Measurements from ENCODE around the gene C15orf62. TPM values are rescaled to one million over a fixed set of nuclear protein-coding genes. Genes with fewer than 3 reads are reported as not detected.

Gene C15orf62
- polyA plus RNA-seq, 1 donor from 2014 or later: not detected

DNA sequence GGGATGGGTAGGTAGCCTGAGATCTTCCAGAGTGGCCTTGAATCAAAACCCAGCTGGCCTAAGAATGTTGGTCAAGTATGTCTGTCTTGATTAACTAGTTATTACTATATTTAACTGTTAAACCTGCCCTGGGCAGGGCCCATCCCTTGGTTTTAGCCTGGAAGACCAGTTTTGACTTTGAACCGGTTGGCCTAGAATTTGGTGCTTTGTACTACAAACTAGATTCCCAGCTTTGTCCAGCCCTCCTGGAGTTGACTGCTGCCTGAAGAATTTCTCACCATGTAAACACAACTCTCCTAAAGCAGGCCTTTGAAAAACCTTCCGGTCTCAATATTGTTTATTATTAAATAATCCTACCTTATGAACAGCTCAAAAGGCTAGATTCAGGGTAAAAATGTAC is 16.0 kb downstream of the C15orf62 start:
- Histone ChIP-seq H3K9ac (ENCODE audit: low read length) (no peak overlapping the region), H3K4me3 (ENCODE audit: low read length) (no peak overlapping the region), H3K79me2 (replicated peaks; ENCODE audit: insufficient read depth, low read length) (no peaks in the 10 kb centered on the region), H3K27me3 (ENCODE audit: insufficient read depth, low read depth, low read length) (no peaks in the 10 kb centered on the region), H3K9me3 (ENCODE audit: low read length) (no peaks in the 10 kb centered on the region), H2AFZ (ENCODE audit: low read depth, low read length) (no peak overlapping the region), H3K4me2 (ENCODE audit: low read length) (no peak overlapping the region), H4K20me1 (ENCODE audit: insufficient read depth) (no peaks in the 10 kb centered on the region), H3F3A (ENCODE audit: insufficient read depth, low read length, poor library complexity, severe bottlenecking) (no peaks in the 10 kb centered on the region), H3K36me3 (ENCODE audit: insufficient read depth, low read length) (no peaks in the 10 kb centered on the region), H3K27ac (ENCODE audit: low read length) (no peak overlapping the region), H3K9me2 (ENCODE audit: insufficient read depth, low read length) (no peaks in the 10 kb centered on the region)
- no peak for TF ChIP-seq SMC3 (conservative IDR thresholded peaks at IDR 0.05; ENCODE audit: poor library complexity)
- TF ChIP-seq RAD21 (conservative IDR thresholded peaks at IDR 0.05): no peak
- TF ChIP-seq MXI1 (conservative IDR thresholded peaks at IDR 0.05; ENCODE audit: poor library complexity, severe bottlenecking): no peak
- TF ChIP-seq EP300 (conservative IDR thresholded peaks at IDR 0.05; ENCODE audit: poor library complexity, severe bottlenecking): no peak
- no peak for TF ChIP-seq TAF1 (IDR thresholded peaks at IDR 0.05; ENCODE audit: low read depth)
- TF ChIP-seq, protein P1, sequence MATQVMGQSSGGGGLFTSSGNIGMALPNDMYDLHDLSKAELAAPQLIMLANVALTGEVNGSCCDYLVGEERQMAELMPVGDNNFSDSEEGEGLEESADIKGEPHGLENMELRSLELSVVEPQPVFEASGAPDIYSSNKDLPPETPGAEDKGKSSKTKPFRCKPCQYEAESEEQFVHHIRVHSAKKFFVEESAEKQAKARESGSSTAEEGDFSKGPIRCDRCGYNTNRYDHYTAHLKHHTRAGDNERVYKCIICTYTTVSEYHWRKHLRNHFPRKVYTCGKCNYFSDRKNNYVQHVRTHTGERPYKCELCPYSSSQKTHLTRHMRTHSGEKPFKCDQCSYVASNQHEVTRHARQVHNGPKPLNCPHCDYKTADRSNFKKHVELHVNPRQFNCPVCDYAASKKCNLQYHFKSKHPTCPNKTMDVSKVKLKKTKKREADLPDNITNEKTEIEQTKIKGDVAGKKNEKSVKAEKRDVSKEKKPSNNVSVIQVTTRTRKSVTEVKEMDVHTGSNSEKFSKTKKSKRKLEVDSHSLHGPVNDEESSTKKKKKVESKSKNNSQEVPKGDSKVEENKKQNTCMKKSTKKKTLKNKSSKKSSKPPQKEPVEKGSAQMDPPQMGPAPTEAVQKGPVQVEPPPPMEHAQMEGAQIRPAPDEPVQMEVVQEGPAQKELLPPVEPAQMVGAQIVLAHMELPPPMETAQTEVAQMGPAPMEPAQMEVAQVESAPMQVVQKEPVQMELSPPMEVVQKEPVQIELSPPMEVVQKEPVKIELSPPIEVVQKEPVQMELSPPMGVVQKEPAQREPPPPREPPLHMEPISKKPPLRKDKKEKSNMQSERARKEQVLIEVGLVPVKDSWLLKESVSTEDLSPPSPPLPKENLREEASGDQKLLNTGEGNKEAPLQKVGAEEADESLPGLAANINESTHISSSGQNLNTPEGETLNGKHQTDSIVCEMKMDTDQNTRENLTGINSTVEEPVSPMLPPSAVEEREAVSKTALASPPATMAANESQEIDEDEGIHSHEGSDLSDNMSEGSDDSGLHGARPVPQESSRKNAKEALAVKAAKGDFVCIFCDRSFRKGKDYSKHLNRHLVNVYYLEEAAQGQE (IDR thresholded peaks at IDR 0.05; ENCODE audit: borderline replicate concordance): no peak
- TF ChIP-seq EZH2 (IDR thresholded peaks at IDR 0.05; ENCODE audit: borderline replicate concordance, insufficient read depth, low read length, poor library complexity, severe bottlenecking): no peak
- TF ChIP-seq, protein P2, sequence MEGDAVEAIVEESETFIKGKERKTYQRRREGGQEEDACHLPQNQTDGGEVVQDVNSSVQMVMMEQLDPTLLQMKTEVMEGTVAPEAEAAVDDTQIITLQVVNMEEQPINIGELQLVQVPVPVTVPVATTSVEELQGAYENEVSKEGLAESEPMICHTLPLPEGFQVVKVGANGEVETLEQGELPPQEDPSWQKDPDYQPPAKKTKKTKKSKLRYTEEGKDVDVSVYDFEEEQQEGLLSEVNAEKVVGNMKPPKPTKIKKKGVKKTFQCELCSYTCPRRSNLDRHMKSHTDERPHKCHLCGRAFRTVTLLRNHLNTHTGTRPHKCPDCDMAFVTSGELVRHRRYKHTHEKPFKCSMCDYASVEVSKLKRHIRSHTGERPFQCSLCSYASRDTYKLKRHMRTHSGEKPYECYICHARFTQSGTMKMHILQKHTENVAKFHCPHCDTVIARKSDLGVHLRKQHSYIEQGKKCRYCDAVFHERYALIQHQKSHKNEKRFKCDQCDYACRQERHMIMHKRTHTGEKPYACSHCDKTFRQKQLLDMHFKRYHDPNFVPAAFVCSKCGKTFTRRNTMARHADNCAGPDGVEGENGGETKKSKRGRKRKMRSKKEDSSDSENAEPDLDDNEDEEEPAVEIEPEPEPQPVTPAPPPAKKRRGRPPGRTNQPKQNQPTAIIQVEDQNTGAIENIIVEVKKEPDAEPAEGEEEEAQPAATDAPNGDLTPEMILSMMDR (IDR thresholded peaks at IDR 0.05; ENCODE audit: poor library complexity, severe bottlenecking): no peak
- no peak for TF ChIP-seq POLR2AphosphoS5 (IDR thresholded peaks at IDR 0.05)

DNA sequence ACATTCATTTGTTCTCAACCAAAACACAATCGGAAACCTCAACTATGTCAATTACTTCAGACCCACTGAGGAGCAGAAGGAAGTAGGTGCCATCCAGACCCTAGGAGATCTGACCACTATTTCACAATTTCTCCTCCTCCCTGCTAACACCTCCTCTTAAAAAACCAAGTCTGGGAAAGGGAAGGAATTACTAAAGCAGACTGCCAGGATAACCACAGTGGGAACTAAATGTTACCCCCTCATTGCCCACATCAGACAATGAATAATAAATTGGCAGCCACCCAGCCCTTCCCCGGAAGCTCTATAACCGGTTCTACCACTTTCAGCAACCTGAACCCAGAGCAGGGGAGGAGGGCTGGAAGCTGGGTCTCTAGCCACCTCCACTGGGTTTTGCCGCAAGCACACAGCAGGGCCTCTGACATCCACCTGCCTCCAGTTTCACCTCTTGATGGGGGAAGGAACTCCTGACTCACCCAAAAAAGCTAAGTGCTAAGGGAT is 17.6 kb downstream of the C15orf62 start:
- Histone ChIP-seq H3K4me2 (ENCODE audit: low read length) (no peak overlapping the region), H3K27me3 (ENCODE audit: insufficient read depth, low read depth, low read length) (no peaks in the 10 kb centered on the region), H3F3A (ENCODE audit: insufficient read depth, low read length, poor library complexity, severe bottlenecking) (no peaks in the 10 kb centered on the region), H3K9me2 (ENCODE audit: insufficient read depth, low read length) (no peaks in the 10 kb centered on the region), H3K79me2 (replicated peaks; ENCODE audit: insufficient read depth, low read length) (no peaks in the 10 kb centered on the region), H3K27ac (ENCODE audit: low read length) (no peak overlapping the region), H3K9me3 (ENCODE audit: low read length) (no peaks in the 10 kb centered on the region), H3K36me3 (ENCODE audit: insufficient read depth, low read length) (no peaks in the 10 kb centered on the region), H3K9ac (ENCODE audit: low read length) (no peak overlapping the region), H2AFZ (ENCODE audit: low read depth, low read length) (no peak overlapping the region), H4K20me1 (ENCODE audit: insufficient read depth) (no peaks in the 10 kb centered on the region), H3K4me3 (ENCODE audit: low read length) (no peak overlapping the region)
- no peak for TF ChIP-seq EZH2 (IDR thresholded peaks at IDR 0.05; ENCODE audit: borderline replicate concordance, insufficient read depth, low read length, poor library complexity, severe bottlenecking)
- TF ChIP-seq, protein P1 (IDR thresholded peaks at IDR 0.05; ENCODE audit: borderline replicate concordance): no peak

All from neural cell (in vitro differentiated cells).